G401 (cell line): Measurements from ENCODE around the gene COL20A1. TPM values are rescaled to one million over a fixed set of nuclear protein-coding genes. Genes with fewer than 3 reads are reported as not detected.
A peak's percentile ranks its signal among the peaks of the same experiment; 100 is the strongest.

Source experiments
- DNase-seq: peaks from one replicate; pipeline ENCODE4 v3.0.0-alpha.2; 2015; ENCODE audit warnings: low spot score
- in situ Hi-C: cut with HindIII; loops from 2 replicates; pipeline ENCODE4 v1.10.0; 2016; ENCODE audit warnings: low sequenced_read_pairs, mixed read lengths
- total RNA-seq: library from RNA; depleted of rRNA; stranded (reverse); fragments of >200 nt; shearing (Covaris generic); gene quantifications from 2 replicates; pipeline ENCODE4 v1.2.3, GENCODE V29; 2014

COL20A1 gene
- total RNA-seq, 1 experiment from 2014 or later = not detected

- in situ Hi-C loops = loop anchor here (25.0 kb wide), 2 partner anchors 113 to 187 kb away; no protein-coding TSS in a partner anchor
- DNase-seq = no peak
These were observed 18.4 kb upstream of the COL20A1 start for GRCh38 chr20:63274381-63275228.

- no peak for DNase-seq
- in situ Hi-C loops = loop anchor here (25.0 kb wide), 2 partner anchors 111 to 189 kb away; no protein-coding TSS in a partner anchor
These were observed 17.2 kb upstream of the COL20A1 start for GRCh38 chr20:63275825-63276224.

GRCh38 chr20:63276956-63277355, 16.0 kb upstream of the COL20A1 start:
- in situ Hi-C loops = loop anchor here (25.0 kb wide), 2 partner anchors 110 to 190 kb away; no protein-coding TSS in a partner anchor
- no peak for DNase-seq

- in situ Hi-C loops = loop anchor here (25.0 kb wide), 2 partner anchors 110 to 190 kb away; no protein-coding TSS in a partner anchor
- DNase-seq = no peak
These were observed 15.3 kb upstream of the COL20A1 start for GRCh38 chr20:63277466-63278272.

GRCh38 chr20:63278661-63279060, 14.3 kb upstream of the COL20A1 start:
- no peak for DNase-seq
- in situ Hi-C loops = loop anchor here (25.0 kb wide), 2 partner anchors 109 to 191 kb away; no protein-coding TSS in a partner anchor

- DNase-seq = no peak
- in situ Hi-C loops = loop anchor here (25.0 kb wide), 2 partner anchors 107 to 193 kb away; no protein-coding TSS in a partner anchor
These were observed 13.1 kb upstream of the COL20A1 start for GRCh38 chr20:63279931-63280330.

GRCh38 chr20:63280371-63280770, 12.6 kb upstream of the COL20A1 start:
- in situ Hi-C loops = loop anchor here (25.0 kb wide), 2 partner anchors 107 to 193 kb away; no protein-coding TSS in a partner anchor
- DNase-seq = no peak

GRCh38 chr20:63280929-63281545, 11.9 kb upstream of the COL20A1 start:
- in situ Hi-C loops = loop anchor here (25.0 kb wide), 2 partner anchors 106 to 194 kb away; no protein-coding TSS in a partner anchor

GRCh38 chr20:63281742-63282665, 11.0 kb upstream of the COL20A1 start:
- DNase-seq = no peak
- in situ Hi-C loops = loop anchor here (25.0 kb wide), 2 partner anchors 105 to 195 kb away; no protein-coding TSS in a partner anchor

More at GRCh38 chr20:63280929-63281545, 11.9 kb upstream of the COL20A1 start:
- no peak for DNase-seq

GRCh38 chr20:63282946-63283345, 10.0 kb upstream of the COL20A1 start:
- DNase-seq = peak; percentile 66
- in situ Hi-C loops = loop anchor here (25.0 kb wide), 2 partner anchors 104 to 196 kb away; no protein-coding TSS in a partner anchor

GRCh38 chr20:63283397-63284082, 9.4 kb upstream of the COL20A1 start:
- no peak for DNase-seq
- in situ Hi-C loops = loop anchor here (25.0 kb wide), 2 partner anchors 104 to 196 kb away; no protein-coding TSS in a partner anchor

- no peak for DNase-seq
- in situ Hi-C loops = loop anchor here (25.0 kb wide), 2 partner anchors 103 to 197 kb away; no protein-coding TSS in a partner anchor
These were observed 8.9 kb upstream of the COL20A1 start for GRCh38 chr20:63284083-63284440.

- in situ Hi-C loops = loop anchor here (25.0 kb wide), 2 partner anchors 103 to 197 kb away; no protein-coding TSS in a partner anchor
- no peak for DNase-seq
These were observed 8.4 kb upstream of the COL20A1 start for GRCh38 chr20:63284544-63284949.

- in situ Hi-C loops = loop anchor here (25.0 kb wide), 2 partner anchors 102 to 198 kb away; no protein-coding TSS in a partner anchor
- DNase-seq = no peak
These were observed 7.9 kb upstream of the COL20A1 start for GRCh38 chr20:63284981-63285524.

- in situ Hi-C loops = loop anchor here (25.0 kb wide), 2 partner anchors 101 to 199 kb away; no protein-coding TSS in a partner anchor
- DNase-seq = no peak
These were observed 7.1 kb upstream of the COL20A1 start for GRCh38 chr20:63285636-63286615.
